MM.1S (cell line): ENCODE data around the gene ITGA7.

ENCODE experiments used
- DNase-seq: peaks from one replicate; pipeline ENCODE4 v3.0.0-alpha.2; 2015
- H2AFZ ChIP-seq: fragments of 300-600 bp; sonication (generic); 2 replicates; pipeline ENCODE4 v1.6.0; 2016; ENCODE audit warnings: antibody characterized with exemption, low read length
- H3F3A ChIP-seq: fragments of 300-600 bp; sonication (generic); 2 replicates; pipeline ENCODE4 v1.6.1; 2016; ENCODE audit warnings: mild to moderate bottlenecking, antibody characterized with exemption, low read length, moderate library complexity, mixed read lengths; ENCODE audit not compliant: insufficient read depth
- H3K27ac ChIP-seq: fragments of 300-600 bp; sonication (generic); 2 replicates; pipeline ENCODE4 v1.5.1; 2016; ENCODE audit warnings: mild to moderate bottlenecking, low read length
- H3K27me3 ChIP-seq: fragments of 300-600 bp; sonication (generic); replicated peaks from 2 replicates; pipeline ENCODE4 v1.6.0; 2016; ENCODE audit warnings: low read length; ENCODE audit not compliant: insufficient read depth
- H3K36me3 ChIP-seq: fragments of 300-600 bp; sonication (generic); replicated peaks from 2 replicates; pipeline ENCODE4 v1.6.1; 2016; ENCODE audit warnings: mild to moderate bottlenecking, low read length, mixed read lengths; ENCODE audit not compliant: insufficient read depth
- H3K4me1 ChIP-seq: fragments of 300-600 bp; sonication (generic); 2 replicates; pipeline ENCODE4 v1.6.1; 2016; ENCODE audit warnings: low read length, mixed read lengths
- H3K4me2 ChIP-seq: fragments of 300-600 bp; sonication (generic); 2 replicates; pipeline ENCODE4 v1.6.0; 2016; ENCODE audit warnings: low read depth, low read length
- H3K4me3 ChIP-seq: fragments of 300-600 bp; sonication (generic); 2 replicates; pipeline ENCODE4 v1.5.1; 2016; ENCODE audit warnings: low read length, mixed read lengths
- H3K79me2 ChIP-seq: fragments of 300-600 bp; sonication (generic); 2 replicates; pipeline ENCODE4 v1.6.1; 2016; ENCODE audit warnings: mixed run types, low read length, mixed read lengths
- H3K9ac ChIP-seq: fragments of 300-600 bp; sonication (generic); 2 replicates; pipeline ENCODE4 v1.6.1; 2016; ENCODE audit warnings: low read length, mixed read lengths
- H3K9me2 ChIP-seq: fragments of 300-600 bp; sonication (generic); replicated peaks from 2 replicates; pipeline ENCODE4 v1.6.1; 2016; ENCODE audit warnings: mild to moderate bottlenecking, low read length, mixed read lengths; ENCODE audit not compliant: insufficient read depth
- H3K9me3 ChIP-seq: fragments of 300-600 bp; sonication (generic); replicated peaks from 2 replicates; pipeline ENCODE4 v1.6.1; 2016; ENCODE audit warnings: mild to moderate bottlenecking, low read length, mixed read lengths; ENCODE audit not compliant: insufficient read depth
- H4K20me1 ChIP-seq: fragments of 300-600 bp; sonication (generic); 2 replicates; pipeline ENCODE4 v1.6.1; 2016; ENCODE audit warnings: mild to moderate bottlenecking, low read length, moderate library complexity, mixed read lengths; ENCODE audit not compliant: insufficient read depth
- CTCF ChIP-seq: fragments of 300-600 bp; sonication (generic); IDR thresholded peaks from 2 replicates; pipeline ENCODE4 v1.5.1; 2016; ENCODE audit warnings: antibody characterized with exemption, low read length, mixed read lengths
- EZH2 ChIP-seq: fragments of 300-600 bp; sonication (generic); optimal IDR thresholded peaks from 2 replicates; pipeline ENCODE3; 2017; ENCODE audit warnings: low read depth, mild to moderate bottlenecking, antibody characterized with exemption, low read length, mixed read lengths
- EZH2phosphoT487 ChIP-seq: fragments of 300-600 bp; sonication (generic); IDR thresholded peaks from 2 replicates; pipeline ENCODE4 v1.6.1; 2018; ENCODE audit warnings: antibody characterized with exemption, low read length

Gene ITGA7

DNA sequence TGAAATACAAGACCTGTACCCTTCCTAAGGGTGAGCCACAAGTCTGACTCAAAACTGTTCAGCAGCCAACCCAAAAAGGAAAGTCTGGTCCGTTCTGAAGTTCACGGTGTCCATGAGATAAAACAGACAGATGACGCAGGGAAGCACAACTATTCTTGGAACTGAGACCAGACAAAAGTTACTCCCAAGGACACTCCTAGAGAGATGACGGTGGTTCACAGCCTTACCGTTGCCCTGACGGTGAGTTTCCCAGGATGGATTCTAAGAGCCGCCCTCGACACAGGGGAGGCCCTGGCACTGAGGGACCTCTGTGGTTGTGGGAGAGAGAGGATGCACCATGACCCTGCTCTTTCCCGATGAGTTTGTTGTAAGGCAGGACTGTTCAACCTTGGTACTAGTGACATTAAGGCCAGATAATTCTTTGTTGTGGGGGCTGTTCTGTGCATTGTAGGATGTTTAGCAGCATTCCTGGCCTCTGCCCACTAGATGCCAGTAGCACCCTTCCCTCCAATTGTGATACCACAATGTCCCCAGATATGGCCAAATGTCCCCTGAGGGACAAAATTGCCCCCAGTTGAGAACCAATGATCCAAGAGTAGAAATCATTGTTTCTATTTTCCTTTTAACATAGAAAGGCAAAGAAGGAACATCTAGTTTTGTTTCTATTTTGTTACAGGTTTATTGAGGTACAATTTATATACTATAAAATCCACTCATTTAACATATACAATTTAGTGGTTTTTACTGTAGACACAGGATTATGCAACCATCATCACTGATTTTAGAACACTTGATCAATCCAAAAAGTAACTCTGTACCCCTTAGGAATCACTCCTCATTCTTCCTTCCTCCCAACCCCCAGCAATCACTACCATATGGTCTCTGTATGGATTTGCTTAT, 48.0 kb downstream of the ITGA7 start:
- H3K9me2 ChIP-seq, result no peaks in the 10 kb centered on the region

DNA sequence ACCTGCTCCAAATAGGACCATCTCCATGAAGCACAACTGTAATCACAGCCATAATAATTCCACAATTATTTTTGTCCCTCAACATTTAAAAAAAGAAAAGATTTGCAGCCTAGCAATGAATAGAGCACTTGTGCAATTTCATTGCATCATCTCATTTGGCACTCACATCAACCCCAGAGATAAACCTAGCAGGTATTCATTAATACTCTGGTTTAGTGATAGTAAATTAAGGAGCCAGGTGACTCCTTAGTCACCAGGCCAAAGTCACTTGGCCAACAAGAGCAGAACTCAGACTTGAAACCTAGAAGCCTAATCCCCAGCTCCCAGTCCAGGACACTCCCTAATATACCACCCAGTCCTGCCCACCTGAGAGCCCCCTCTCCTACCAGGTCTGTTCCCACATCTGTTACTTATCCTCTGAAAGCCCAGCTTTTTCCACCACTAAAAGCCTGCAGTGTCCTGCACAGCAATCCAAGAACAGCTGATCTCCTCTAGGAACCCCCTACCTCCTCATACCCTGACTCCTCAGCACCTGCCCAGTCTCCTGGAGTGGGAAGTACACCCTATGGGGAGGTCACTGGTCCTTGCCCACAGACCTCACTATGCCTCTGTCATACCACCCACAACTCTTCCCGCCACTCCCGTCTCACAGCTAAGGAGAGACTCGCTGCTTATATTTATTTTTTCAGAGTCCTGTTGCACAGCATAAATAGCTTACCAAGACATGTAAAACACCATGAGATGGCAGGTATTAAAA, 48.9 kb downstream of the ITGA7 start:
- Histone ChIP-seq H3K9me3 (no peaks in the 10 kb centered on the region), H3K36me3 (no peaks in the 10 kb centered on the region), H3K4me1 (no peaks in the 10 kb centered on the region), H3K4me2 (no peak overlapping the region), H4K20me1 (no peaks in the 10 kb centered on the region), H3K4me3 (no peak overlapping the region), H3K9me2 (no peaks in the 10 kb centered on the region), H3K27me3 (no peaks in the 10 kb centered on the region), H3F3A (no peaks in the 10 kb centered on the region), H3K79me2 (no peaks in the 10 kb centered on the region), H3K9ac (no peak overlapping the region), H3K27ac (no peak overlapping the region), H2AFZ (no peak overlapping the region)
- TF ChIP-seq CTCF (no peak), EZH2 (no peak), EZH2phosphoT487 (no peak)
- no peak for DNase-seq

More for the DNA sequence above, 48.0 kb downstream of the ITGA7 start:
- Histone ChIP-seq H3K9ac (no peak overlapping the region), H3K9me3 (no peaks in the 10 kb centered on the region), H3K27ac (no peak overlapping the region), H3F3A (no peaks in the 10 kb centered on the region), H3K4me1 (no peaks in the 10 kb centered on the region), H4K20me1 (no peaks in the 10 kb centered on the region), H2AFZ (no peak overlapping the region), H3K79me2 (no peaks in the 10 kb centered on the region), H3K4me3 (no peak overlapping the region), H3K36me3 (no peaks in the 10 kb centered on the region), H3K27me3 (no peaks in the 10 kb centered on the region), H3K4me2 (no peak overlapping the region)
- DNase-seq, result no peak
- TF ChIP-seq CTCF (peak; percentile 30), EZH2phosphoT487 (no peak)

GRCh38 chr12:55658212-55658611, 49.5 kb downstream of the ITGA7 start:
- no peak overlapping the region for H3K27ac ChIP-seq
- no peaks in the 10 kb centered on the region for H4K20me1 ChIP-seq
- H3K4me1 ChIP-seq, result no peaks in the 10 kb centered on the region
- H2AFZ ChIP-seq, result no peak overlapping the region
- H3K27me3 ChIP-seq, result no peaks in the 10 kb centered on the region
- no peaks in the 10 kb centered on the region for H3F3A ChIP-seq
- no peak overlapping the region for H3K9ac ChIP-seq
- no peak overlapping the region for H3K4me2 ChIP-seq
- no peak for DNase-seq
- H3K9me3 ChIP-seq, result no peaks in the 10 kb centered on the region
- H3K36me3 ChIP-seq, result no peaks in the 10 kb centered on the region
- no peak for TF ChIP-seq CTCF
- TF ChIP-seq EZH2phosphoT487, result no peak
- no peak for TF ChIP-seq EZH2
- no peaks in the 10 kb centered on the region for H3K9me2 ChIP-seq
- H3K79me2 ChIP-seq, result no peaks in the 10 kb centered on the region
- no peak overlapping the region for H3K4me3 ChIP-seq
